RWPE2 (cell line): Measurements from ENCODE around the gene EHD4.
A peak's percentile ranks its signal among the peaks of the same experiment; 100 is the strongest.

Source experiments
- ATAC-seq: fragments of 200-7000 bp; cut with Tn5 transposase; 3 replicates; pipeline ENCODE4 v1.9.1; 2021; ENCODE audit warnings: low read depth
- DNase-seq: peaks from one replicate; pipeline ENCODE4 v3.0.0-alpha.2; 2020; ENCODE audit warnings: low spot score
- H3K27ac ChIP-seq: fragments of 450-650 bp; 2 replicates; pipeline ENCODE4 v1.5.1; 2017; ENCODE audit warnings: mild to moderate bottlenecking; ENCODE audit not compliant: poor library complexity, severe bottlenecking
- H3K27me3 ChIP-seq: fragments of 250-450 bp; sonication (Bioruptor Pico); 2 replicates; pipeline ENCODE4 v1.5.1; 2021; ENCODE audit warnings: mild to moderate bottlenecking, moderate library complexity; ENCODE audit not compliant: insufficient read depth, poor library complexity, severe bottlenecking
- H3K36me3 ChIP-seq: fragments of 250-450 bp; sonication (Bioruptor Pico); 2 replicates; pipeline ENCODE4 v1.5.1; 2020; ENCODE audit warnings: low read depth, mild to moderate bottlenecking, moderate library complexity
- H3K4me1 ChIP-seq: fragments of 250-450 bp; sonication (Bioruptor Pico); 2 replicates; pipeline ENCODE4 v1.5.1; 2021; ENCODE audit warnings: mild to moderate bottlenecking, moderate library complexity; ENCODE audit not compliant: insufficient read depth, poor library complexity, severe bottlenecking
- H3K4me3 ChIP-seq: fragments of 250-450 bp; sonication (Bioruptor Pico); 2 replicates; pipeline ENCODE4 v1.5.1; 2021; ENCODE audit warnings: mild to moderate bottlenecking, moderate library complexity; ENCODE audit not compliant: severe bottlenecking
- H3K9me3 ChIP-seq: fragments of 250-450 bp; sonication (Bioruptor Pico); 2 replicates; pipeline ENCODE4 v1.5.1; 2021; ENCODE audit warnings: mild to moderate bottlenecking, moderate library complexity; ENCODE audit not compliant: severe bottlenecking
- TF ChIP-seq, protein P1 (sequence below): fragments of 450-650 bp; IDR thresholded peaks from one replicate; pipeline ENCODE4 v1.5.1; 2017; ENCODE audit warnings: mild to moderate bottlenecking, moderate library complexity; ENCODE audit not compliant: poor library complexity, severe bottlenecking

Gene EHD4

DNA sequence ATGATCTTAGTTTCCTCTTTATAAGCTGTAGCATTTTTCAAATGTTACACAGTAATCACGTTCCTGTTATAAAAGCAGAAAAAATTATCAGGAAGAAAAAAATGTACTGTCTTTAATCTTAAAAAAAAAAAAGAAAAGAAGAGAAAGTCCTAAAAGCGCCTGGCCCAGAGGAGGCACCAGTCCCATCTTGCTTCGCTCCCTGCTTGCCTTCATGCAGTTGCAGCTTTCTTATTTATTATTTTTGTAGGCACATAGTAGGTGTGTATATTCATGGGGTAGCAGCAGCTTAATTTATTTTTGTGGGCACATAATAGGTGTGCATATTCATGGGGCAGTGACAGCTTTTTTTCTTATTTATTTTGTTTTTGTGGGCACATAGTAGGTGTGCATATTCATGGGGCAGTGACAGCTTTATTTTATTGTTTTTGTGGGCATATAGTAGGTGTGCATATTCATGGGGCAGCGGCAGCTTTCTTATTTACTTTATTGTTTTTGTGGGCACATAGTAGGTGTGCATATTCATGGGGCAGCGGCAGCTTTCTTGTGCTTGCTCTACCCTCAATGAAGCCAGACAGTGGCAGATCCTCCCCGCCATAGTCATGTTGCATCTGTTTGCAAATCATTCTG lies 5.5 kb upstream of the EHD4 start:
- Histone ChIP-seq H3K4me1 (peaks cover 3% of the 10 kb centered on the region), H3K4me3 (no peak overlapping the region), H3K27me3 (no peaks in the 10 kb centered on the region), H3K27ac (no peak overlapping the region), H3K9me3 (no peaks in the 10 kb centered on the region), H3K36me3 (no peaks in the 10 kb centered on the region)
- TF ChIP-seq, protein P1, sequence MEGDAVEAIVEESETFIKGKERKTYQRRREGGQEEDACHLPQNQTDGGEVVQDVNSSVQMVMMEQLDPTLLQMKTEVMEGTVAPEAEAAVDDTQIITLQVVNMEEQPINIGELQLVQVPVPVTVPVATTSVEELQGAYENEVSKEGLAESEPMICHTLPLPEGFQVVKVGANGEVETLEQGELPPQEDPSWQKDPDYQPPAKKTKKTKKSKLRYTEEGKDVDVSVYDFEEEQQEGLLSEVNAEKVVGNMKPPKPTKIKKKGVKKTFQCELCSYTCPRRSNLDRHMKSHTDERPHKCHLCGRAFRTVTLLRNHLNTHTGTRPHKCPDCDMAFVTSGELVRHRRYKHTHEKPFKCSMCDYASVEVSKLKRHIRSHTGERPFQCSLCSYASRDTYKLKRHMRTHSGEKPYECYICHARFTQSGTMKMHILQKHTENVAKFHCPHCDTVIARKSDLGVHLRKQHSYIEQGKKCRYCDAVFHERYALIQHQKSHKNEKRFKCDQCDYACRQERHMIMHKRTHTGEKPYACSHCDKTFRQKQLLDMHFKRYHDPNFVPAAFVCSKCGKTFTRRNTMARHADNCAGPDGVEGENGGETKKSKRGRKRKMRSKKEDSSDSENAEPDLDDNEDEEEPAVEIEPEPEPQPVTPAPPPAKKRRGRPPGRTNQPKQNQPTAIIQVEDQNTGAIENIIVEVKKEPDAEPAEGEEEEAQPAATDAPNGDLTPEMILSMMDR: no peak
- DNase-seq (no peak), ATAC-seq (no peak)

- Histone ChIP-seq H3K9me3 (no peaks in the 10 kb centered on the region), H3K4me1 (peaks cover 9% of the 10 kb centered on the region), H3K36me3 (peaks cover 6% of the 10 kb centered on the region), H3K27me3 (no peaks in the 10 kb centered on the region), H3K27ac (no peak overlapping the region), H3K4me3 (no peak overlapping the region)
- DNase-seq: no peak
- no peak for ATAC-seq
- TF ChIP-seq, protein P1: no peak
Measured at GRCh38 chr15:41975669-41976068, 3.3 kb upstream of the EHD4 start.

- no peak for ATAC-seq
- no peak overlapping the region for H3K27ac ChIP-seq
- H3K4me3 ChIP-seq: no peak overlapping the region
- H3K4me1 ChIP-seq: peaks cover 25% of the 10 kb centered on the region
- H3K36me3 ChIP-seq: peaks cover 8% of the 10 kb centered on the region
- TF ChIP-seq, protein P1: no peak
- H3K27me3 ChIP-seq: no peaks in the 10 kb centered on the region
- no peak for DNase-seq
- no peaks in the 10 kb centered on the region for H3K9me3 ChIP-seq
Measured at GRCh38 chr15:41974041-41974440, 1.7 kb upstream of the EHD4 start.

DNA sequence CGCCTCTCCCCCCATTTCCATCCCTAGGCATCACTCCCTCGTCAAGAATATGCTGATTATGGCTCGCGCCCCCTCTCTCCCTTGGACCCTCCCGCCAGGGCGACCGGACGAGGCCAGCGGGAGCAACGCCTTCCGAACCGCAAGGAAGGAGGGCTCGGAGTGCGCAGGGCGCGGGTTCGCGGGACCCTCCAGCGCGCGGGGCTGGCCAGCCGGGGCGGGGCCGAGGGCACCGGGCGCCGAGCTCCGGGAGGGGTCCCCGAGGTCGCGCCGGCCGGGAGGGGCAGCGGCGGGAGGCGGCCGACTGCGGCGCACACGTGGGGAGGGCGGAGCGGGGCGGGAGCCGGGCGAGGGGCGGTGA lies 483 bp downstream of the EHD4 start:
- DNase-seq: no peak

More for the DNA sequence above, 483 bp downstream of the EHD4 start:
- TF ChIP-seq, protein P1: no peak
- H3K27ac ChIP-seq: peak overlapping the region; percentile 74
- H3K27me3 ChIP-seq: no peaks in the 10 kb centered on the region
- H3K36me3 ChIP-seq: peaks cover 17% of the 10 kb centered on the region
- H3K4me3 ChIP-seq: peak overlapping the region; percentile 83
- no peaks in the 10 kb centered on the region for H3K9me3 ChIP-seq
- H3K4me1 ChIP-seq: peaks cover 41% of the 10 kb centered on the region
- peak; percentile 9 for ATAC-seq
